GM23338 (cell line): ENCODE measurements around the gene SPRED2. TPM values are rescaled to one million over a fixed set of nuclear protein-coding genes. Genes with fewer than 3 reads are reported as not detected.

Experiments used
- ATAC-seq: fragments of 200-7000 bp; cut with Tn5 transposase; 3 replicates; pipeline ENCODE4 v1.9.1; 2020
- DNase-seq: peaks from one replicate; pipeline ENCODE4 v3.0.0-alpha.2; 2015; ENCODE audit warnings: low spot score
- H2AFZ ChIP-seq: fragments of 200-600 bp; sonication (generic); 2 replicates; pipeline ENCODE4 v1.8.0; 2016; ENCODE audit warnings: antibody characterized with exemption, mild to moderate bottlenecking, moderate library complexity
- H3F3A ChIP-seq: fragments of 200-600 bp; sonication (generic); replicated peaks from 2 replicates; pipeline ENCODE4 v1.8.0; 2017; ENCODE audit warnings: antibody characterized with exemption, mixed run types, low read depth
- H3K27ac ChIP-seq: fragments of 200-600 bp; sonication (generic); 2 replicates; pipeline ENCODE4 v1.6.1; 2016; ENCODE audit warnings: low read depth
- H3K27me3 ChIP-seq: fragments of 200-600 bp; sonication (generic); 2 replicates; pipeline ENCODE4 v1.8.0; 2016; ENCODE audit warnings: mild to moderate bottlenecking, mixed run types, moderate library complexity; ENCODE audit not compliant: insufficient read depth
- H3K36me3 ChIP-seq: fragments of 200-600 bp; sonication (generic); 2 replicates; pipeline ENCODE4 v1.8.0; 2016; ENCODE audit warnings: mild to moderate bottlenecking; ENCODE audit not compliant: insufficient read depth
- H3K4me1 ChIP-seq: fragments of 200-600 bp; sonication (generic); 2 replicates; pipeline ENCODE4 v1.8.0; 2016; ENCODE audit warnings: mild to moderate bottlenecking, moderate library complexity; ENCODE audit not compliant: insufficient read depth
- H3K4me2 ChIP-seq: fragments of 200-600 bp; sonication (generic); 2 replicates; pipeline ENCODE4 v1.7.1; 2017; ENCODE audit warnings: mixed run types
- H3K4me3 ChIP-seq: fragments of 200-600 bp; sonication (generic); 2 replicates; pipeline ENCODE4 v1.6.1; 2016; ENCODE audit warnings: mixed run types
- H3K79me2 ChIP-seq: fragments of 200-600 bp; sonication (generic); replicated peaks from 2 replicates; pipeline ENCODE4 v1.8.0; 2017; ENCODE audit warnings: mild to moderate bottlenecking; ENCODE audit not compliant: insufficient read depth
- H3K9me2 ChIP-seq: fragments of 200-600 bp; sonication (generic); 2 replicates; pipeline ENCODE4 v1.8.0; 2017; ENCODE audit not compliant: insufficient read depth
- H4K20me1 ChIP-seq: fragments of 200-600 bp; sonication (generic); replicated peaks from 2 replicates; pipeline ENCODE4 v1.8.0; 2017; ENCODE audit warnings: mild to moderate bottlenecking; ENCODE audit not compliant: insufficient read depth
- H3K27ac Mint-ChIP-seq: 2 replicates; pipeline ENCODE4 v1.8.0; 2020; ENCODE audit warnings: inconsistent platforms, mild to moderate bottlenecking, moderate library complexity, mixed read lengths
- H3K27me3 Mint-ChIP-seq: 3 replicates; pipeline ENCODE4 v1.8.0; 2022; ENCODE audit warnings: low read depth, mild to moderate bottlenecking, moderate library complexity, mixed read lengths, inconsistent platforms; ENCODE audit not compliant: insufficient read depth, poor library complexity
- H3K36me3 Mint-ChIP-seq: 3 replicates; pipeline ENCODE4 v1.8.0; 2021; ENCODE audit warnings: low read depth, mild to moderate bottlenecking, inconsistent platforms, moderate library complexity, mixed read lengths
- H3K4me1 Mint-ChIP-seq: 3 replicates; pipeline ENCODE4 v1.8.0; 2020; ENCODE audit warnings: mild to moderate bottlenecking, inconsistent platforms, mixed read lengths
- H3K4me3 Mint-ChIP-seq: 3 replicates; pipeline ENCODE4 v1.8.0; 2021; ENCODE audit warnings: moderate library complexity, mild to moderate bottlenecking, inconsistent platforms, mixed read lengths
- H3K9me3 Mint-ChIP-seq: 3 replicates; pipeline ENCODE4 v1.8.0; 2020; ENCODE audit warnings: moderate library complexity, mild to moderate bottlenecking, inconsistent platforms, mixed read lengths
- EZH2 ChIP-seq: fragments of 200-600 bp; sonication (generic); IDR thresholded peaks from one replicate; pipeline ENCODE4 v1.8.0; 2017; ENCODE audit warnings: antibody characterized with exemption, mild to moderate bottlenecking, low read depth; ENCODE audit not compliant: unreplicated experiment
- EZH2phosphoT487 ChIP-seq: fragments of 200-600 bp; sonication (generic); IDR thresholded peaks from one replicate; pipeline ENCODE4 v1.8.1; 2018; ENCODE audit warnings: antibody characterized with exemption; ENCODE audit not compliant: unreplicated experiment
- JUNB ChIP-seq: IDR thresholded peaks from one replicate; pipeline ENCODE4 v1.6.1; 2016; ENCODE audit warnings: antibody characterized with exemption; ENCODE audit not compliant: unreplicated experiment
- NANOG ChIP-seq: IDR thresholded peaks from 2 replicates; pipeline ENCODE4 v1.6.1; 2016; ENCODE audit warnings: antibody characterized with exemption, borderline replicate concordance
- POLR2AphosphoS5 ChIP-seq: IDR thresholded peaks from 2 replicates; pipeline ENCODE4 v1.6.1; 2016; ENCODE audit warnings: antibody characterized with exemption, low read depth
- STAT1 ChIP-seq: IDR thresholded peaks from one replicate; pipeline ENCODE4 v1.6.1; 2016; ENCODE audit warnings: antibody characterized with exemption; ENCODE audit not compliant: unreplicated experiment
- ZNF114 ChIP-seq: fragments of 250-450 bp; sonication (Bioruptor Pico); IDR thresholded peaks from 2 replicates; pipeline ENCODE4 v1.5.0; 2020; ENCODE audit warnings: mild to moderate bottlenecking, moderate library complexity
- ZNF331 ChIP-seq: fragments of 250-450 bp; sonication (Bioruptor Pico); IDR thresholded peaks from 2 replicates; pipeline ENCODE4 v1.5.0; 2020; ENCODE audit warnings: low read depth, mild to moderate bottlenecking, moderate library complexity
- polyA plus RNA-seq: library from polyadenylated mRNA; unstranded; fragments of >200 nt; fragmentation: Nextera tagmentation; extraction: Ambion mirVana; gene quantifications from 2 replicates; pipeline ENCODE4 v1.2.1, GENCODE V29; 2016
- total RNA-seq: library from RNA; depleted of rRNA; stranded (reverse); fragments of >200 nt; shearing (Covaris generic); gene quantifications from 2 replicates; pipeline ENCODE4 v1.2.3, GENCODE V29; 2014
- TF ChIP-seq, protein P1 (sequence below): fragments of 250-450 bp; sonication (Bioruptor Pico); IDR thresholded peaks from 2 replicates; pipeline ENCODE4 v1.5.0; 2020; ENCODE audit warnings: mild to moderate bottlenecking, moderate library complexity
- TF ChIP-seq, protein P2 (sequence below), 2 experiments: fragments of 200-600 bp in 1 of 2; sonication (generic) in 1 of 2; conservative IDR thresholded peaks; 2 replicates each; pipeline versions ENCODE4 v1.5.1 to v1.6.1; 2016 to 2017; ENCODE audit warnings: antibody characterized with exemption in 2 of 2, low read depth in 2 of 2, mild to moderate bottlenecking in 2 of 2, moderate library complexity in 1 of 2
- TF ChIP-seq, protein P3 (sequence below): IDR thresholded peaks from one replicate; pipeline ENCODE4 v1.6.1; 2018; ENCODE audit warnings: antibody characterized with exemption; ENCODE audit not compliant: unreplicated experiment

The SPRED2 gene
- total and polyA plus RNA-seq, 2 experiments from 2014 or later, result 8.7 to 13.0 TPM

DNA sequence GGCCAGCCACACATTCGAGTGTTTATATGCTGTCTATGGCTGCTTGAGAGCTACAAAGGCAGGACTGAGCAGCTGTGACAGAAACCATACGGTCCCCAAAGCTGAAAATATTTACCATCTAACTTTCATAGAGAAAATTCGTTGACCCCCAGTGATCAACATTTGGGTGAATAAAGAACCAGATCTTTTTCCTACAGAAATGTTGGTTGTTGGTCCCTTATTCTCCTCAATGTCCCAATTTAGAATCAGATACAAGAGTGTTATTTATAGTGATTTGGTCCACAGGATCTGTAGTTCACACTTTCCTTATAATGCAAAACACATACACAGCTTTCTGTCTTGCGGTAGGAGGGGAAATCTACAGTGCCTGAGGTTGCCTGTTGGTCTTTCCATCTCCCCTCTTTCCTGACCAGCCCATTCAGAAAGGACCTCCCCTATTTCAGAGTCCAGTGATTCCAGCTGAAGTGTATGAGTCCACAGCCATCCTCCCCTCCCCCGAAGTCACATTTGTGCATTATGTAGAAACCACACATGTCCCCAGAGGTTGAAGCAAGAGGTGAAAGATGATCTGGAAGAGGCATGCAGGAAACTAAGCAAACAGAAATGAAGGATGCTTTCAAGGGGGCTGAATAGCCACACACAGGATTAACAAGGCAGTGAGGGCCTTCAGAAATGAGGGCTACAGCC is 61.9 kb downstream of the SPRED2 start (continued):
- TF ChIP-seq, protein P1, sequence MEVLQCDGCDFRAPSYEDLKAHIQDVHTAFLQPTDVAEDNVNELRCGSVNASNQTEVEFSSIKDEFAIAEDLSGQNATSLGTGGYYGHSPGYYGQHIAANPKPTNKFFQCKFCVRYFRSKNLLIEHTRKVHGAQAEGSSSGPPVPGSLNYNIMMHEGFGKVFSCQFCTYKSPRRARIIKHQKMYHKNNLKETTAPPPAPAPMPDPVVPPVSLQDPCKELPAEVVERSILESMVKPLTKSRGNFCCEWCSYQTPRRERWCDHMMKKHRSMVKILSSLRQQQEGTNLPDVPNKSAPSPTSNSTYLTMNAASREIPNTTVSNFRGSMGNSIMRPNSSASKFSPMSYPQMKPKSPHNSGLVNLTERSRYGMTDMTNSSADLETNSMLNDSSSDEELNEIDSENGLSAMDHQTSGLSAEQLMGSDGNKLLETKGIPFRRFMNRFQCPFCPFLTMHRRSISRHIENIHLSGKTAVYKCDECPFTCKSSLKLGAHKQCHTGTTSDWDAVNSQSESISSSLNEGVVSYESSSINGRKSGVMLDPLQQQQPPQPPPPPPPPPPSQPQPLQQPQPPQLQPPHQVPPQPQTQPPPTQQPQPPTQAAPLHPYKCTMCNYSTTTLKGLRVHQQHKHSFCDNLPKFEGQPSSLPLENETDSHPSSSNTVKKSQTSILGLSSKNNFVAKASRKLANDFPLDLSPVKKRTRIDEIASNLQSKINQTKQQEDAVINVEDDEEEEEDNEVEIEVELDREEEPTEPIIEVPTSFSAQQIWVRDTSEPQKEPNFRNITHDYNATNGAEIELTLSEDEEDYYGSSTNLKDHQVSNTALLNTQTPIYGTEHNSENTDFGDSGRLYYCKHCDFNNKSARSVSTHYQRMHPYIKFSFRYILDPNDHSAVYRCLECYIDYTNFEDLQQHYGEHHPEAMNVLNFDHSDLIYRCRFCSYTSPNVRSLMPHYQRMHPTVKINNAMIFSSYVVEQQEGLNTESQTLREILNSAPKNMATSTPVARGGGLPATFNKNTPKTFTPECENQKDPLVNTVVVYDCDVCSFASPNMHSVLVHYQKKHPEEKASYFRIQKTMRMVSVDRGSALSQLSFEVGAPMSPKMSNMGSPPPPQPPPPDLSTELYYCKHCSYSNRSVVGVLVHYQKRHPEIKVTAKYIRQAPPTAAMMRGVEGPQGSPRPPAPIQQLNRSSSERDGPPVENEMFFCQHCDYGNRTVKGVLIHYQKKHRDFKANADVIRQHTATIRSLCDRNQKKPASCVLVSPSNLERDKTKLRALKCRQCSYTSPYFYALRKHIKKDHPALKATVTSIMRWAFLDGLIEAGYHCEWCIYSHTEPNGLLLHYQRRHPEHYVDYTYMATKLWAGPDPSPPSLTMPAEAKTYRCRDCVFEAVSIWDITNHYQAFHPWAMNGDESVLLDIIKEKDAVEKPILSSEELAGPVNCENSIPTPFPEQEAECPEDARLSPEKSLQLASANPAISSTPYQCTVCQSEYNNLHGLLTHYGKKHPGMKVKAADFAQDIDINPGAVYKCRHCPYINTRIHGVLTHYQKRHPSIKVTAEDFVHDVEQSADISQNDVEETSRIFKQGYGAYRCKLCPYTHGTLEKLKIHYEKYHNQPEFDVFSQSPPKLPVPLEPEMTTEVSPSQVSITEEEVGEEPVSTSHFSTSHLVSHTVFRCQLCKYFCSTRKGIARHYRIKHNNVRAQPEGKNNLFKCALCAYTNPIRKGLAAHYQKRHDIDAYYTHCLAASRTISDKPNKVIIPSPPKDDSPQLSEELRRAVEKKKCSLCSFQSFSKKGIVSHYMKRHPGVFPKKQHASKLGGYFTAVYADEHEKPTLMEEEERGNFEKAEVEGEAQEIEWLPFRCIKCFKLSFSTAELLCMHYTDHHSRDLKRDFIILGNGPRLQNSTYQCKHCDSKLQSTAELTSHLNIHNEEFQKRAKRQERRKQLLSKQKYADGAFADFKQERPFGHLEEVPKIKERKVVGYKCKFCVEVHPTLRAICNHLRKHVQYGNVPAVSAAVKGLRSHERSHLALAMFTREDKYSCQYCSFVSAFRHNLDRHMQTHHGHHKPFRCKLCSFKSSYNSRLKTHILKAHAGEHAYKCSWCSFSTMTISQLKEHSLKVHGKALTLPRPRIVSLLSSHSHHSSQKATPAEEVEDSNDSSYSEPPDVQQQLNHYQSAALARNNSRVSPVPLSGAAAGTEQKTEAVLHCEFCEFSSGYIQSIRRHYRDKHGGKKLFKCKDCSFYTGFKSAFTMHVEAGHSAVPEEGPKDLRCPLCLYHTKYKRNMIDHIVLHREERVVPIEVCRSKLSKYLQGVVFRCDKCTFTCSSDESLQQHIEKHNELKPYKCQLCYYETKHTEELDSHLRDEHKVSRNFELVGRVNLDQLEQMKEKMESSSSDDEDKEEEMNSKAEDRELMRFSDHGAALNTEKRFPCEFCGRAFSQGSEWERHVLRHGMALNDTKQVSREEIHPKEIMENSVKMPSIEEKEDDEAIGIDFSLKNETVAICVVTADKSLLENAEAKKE (CRISPR knock-in tag), result no peak
- TF ChIP-seq ZNF331, result no peak
- TF ChIP-seq STAT1, result no peak
- no peak for TF ChIP-seq POLR2AphosphoS5
- TF ChIP-seq NANOG, result no peak
- TF ChIP-seq, protein P2, sequence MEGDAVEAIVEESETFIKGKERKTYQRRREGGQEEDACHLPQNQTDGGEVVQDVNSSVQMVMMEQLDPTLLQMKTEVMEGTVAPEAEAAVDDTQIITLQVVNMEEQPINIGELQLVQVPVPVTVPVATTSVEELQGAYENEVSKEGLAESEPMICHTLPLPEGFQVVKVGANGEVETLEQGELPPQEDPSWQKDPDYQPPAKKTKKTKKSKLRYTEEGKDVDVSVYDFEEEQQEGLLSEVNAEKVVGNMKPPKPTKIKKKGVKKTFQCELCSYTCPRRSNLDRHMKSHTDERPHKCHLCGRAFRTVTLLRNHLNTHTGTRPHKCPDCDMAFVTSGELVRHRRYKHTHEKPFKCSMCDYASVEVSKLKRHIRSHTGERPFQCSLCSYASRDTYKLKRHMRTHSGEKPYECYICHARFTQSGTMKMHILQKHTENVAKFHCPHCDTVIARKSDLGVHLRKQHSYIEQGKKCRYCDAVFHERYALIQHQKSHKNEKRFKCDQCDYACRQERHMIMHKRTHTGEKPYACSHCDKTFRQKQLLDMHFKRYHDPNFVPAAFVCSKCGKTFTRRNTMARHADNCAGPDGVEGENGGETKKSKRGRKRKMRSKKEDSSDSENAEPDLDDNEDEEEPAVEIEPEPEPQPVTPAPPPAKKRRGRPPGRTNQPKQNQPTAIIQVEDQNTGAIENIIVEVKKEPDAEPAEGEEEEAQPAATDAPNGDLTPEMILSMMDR (conservative IDR thresholded peaks at IDR 0.05; ENCODE audit: low read depth in 2 of 2), result no peak
- no peak for TF ChIP-seq ZNF114

DNA sequence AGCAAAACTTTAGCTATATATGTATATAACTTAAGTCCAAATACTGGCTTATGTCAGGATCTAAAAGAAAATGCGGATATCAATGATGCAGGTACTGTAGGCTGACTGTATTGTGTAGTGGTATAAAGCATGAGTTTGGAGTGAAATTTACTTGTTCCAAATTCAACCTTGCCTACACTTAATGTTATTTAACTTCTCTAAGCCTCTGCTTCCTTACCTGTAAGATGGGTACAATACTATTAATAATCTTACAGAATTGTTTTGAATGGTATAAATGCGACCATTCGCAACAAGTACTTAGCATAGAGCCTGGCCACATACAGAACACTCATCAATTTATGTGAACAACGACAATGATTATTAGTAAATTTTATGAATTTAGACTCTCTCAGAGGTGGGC is 62.4 kb downstream of the SPRED2 start:
- H3K9me3 Mint-ChIP-seq, result no peaks in the 10 kb centered on the region
- H3K27me3 Mint-ChIP-seq, result peaks cover 2% of the 10 kb centered on the region
- no peak overlapping the region for H3K27ac ChIP-seq
- H2AFZ ChIP-seq, result no peak overlapping the region
- no peaks in the 10 kb centered on the region for H3K9me2 ChIP-seq
- H3K4me3 Mint-ChIP-seq, result no peak overlapping the region
- no peaks in the 10 kb centered on the region for H3F3A ChIP-seq
- no peak overlapping the region for H3K27ac Mint-ChIP-seq
- H3K4me1 ChIP-seq, result peaks cover 17% of the 10 kb centered on the region
- H3K36me3 ChIP-seq, result no peaks in the 10 kb centered on the region
- no peaks in the 10 kb centered on the region for H3K36me3 Mint-ChIP-seq
- peaks cover 7% of the 10 kb centered on the region for H3K79me2 ChIP-seq
- H4K20me1 ChIP-seq, result peaks cover 16% of the 10 kb centered on the region; the same call in 1 of the 2 replicates
- no peaks in the 10 kb centered on the region for H3K27me3 ChIP-seq
- ATAC-seq (no peak), DNase-seq (no peak)
- no peak overlapping the region for H3K4me3 ChIP-seq
- peaks cover 50% of the 10 kb centered on the region for H3K4me1 Mint-ChIP-seq
- no peak overlapping the region for H3K4me2 ChIP-seq
- no peak for TF ChIP-seq JUNB
- TF ChIP-seq ZNF331, result no peak
- TF ChIP-seq, protein P2 (conservative IDR thresholded peaks at IDR 0.05; ENCODE audit: low read depth in 2 of 2), result no peak
- no peak for TF ChIP-seq NANOG
- no peak for TF ChIP-seq POLR2AphosphoS5
- TF ChIP-seq, protein P3, sequence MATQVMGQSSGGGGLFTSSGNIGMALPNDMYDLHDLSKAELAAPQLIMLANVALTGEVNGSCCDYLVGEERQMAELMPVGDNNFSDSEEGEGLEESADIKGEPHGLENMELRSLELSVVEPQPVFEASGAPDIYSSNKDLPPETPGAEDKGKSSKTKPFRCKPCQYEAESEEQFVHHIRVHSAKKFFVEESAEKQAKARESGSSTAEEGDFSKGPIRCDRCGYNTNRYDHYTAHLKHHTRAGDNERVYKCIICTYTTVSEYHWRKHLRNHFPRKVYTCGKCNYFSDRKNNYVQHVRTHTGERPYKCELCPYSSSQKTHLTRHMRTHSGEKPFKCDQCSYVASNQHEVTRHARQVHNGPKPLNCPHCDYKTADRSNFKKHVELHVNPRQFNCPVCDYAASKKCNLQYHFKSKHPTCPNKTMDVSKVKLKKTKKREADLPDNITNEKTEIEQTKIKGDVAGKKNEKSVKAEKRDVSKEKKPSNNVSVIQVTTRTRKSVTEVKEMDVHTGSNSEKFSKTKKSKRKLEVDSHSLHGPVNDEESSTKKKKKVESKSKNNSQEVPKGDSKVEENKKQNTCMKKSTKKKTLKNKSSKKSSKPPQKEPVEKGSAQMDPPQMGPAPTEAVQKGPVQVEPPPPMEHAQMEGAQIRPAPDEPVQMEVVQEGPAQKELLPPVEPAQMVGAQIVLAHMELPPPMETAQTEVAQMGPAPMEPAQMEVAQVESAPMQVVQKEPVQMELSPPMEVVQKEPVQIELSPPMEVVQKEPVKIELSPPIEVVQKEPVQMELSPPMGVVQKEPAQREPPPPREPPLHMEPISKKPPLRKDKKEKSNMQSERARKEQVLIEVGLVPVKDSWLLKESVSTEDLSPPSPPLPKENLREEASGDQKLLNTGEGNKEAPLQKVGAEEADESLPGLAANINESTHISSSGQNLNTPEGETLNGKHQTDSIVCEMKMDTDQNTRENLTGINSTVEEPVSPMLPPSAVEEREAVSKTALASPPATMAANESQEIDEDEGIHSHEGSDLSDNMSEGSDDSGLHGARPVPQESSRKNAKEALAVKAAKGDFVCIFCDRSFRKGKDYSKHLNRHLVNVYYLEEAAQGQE, result no peak
- no peak for TF ChIP-seq EZH2phosphoT487
- TF ChIP-seq EZH2, result no peak
